Measurements from ENCODE around the gene PDE8B. TPM values are rescaled to one million over a fixed set of nuclear protein-coding genes. Genes with fewer than 3 reads are reported as not detected.
A peak's percentile ranks its signal among the peaks of the same experiment; 100 is the strongest.

PDE8B gene
- total RNA-seq, 2 experiments from 2014 or later = 0.25 TPM; not detected in 1

DNA sequence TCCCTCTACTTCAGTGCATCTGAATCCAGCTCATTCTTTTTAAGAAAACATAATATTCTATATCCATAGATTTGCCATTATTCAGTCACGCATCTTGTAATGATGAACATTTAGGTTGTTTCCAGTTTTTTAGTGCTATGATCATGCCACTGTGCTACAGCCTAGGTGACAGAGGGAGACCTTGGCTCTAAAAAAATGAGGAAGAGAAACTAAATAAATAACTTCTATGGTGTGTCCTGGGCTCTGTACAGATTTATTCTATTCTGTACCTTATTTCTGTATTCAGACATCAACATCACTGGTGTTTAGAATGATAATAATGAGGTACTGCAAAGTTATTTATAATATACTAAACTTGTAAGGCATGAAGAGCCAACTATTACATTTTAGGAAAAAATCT lies 45.9 kb downstream of the PDE8B start:
- H3K4me1 Mint-ChIP-seq = peaks cover 8% of the 10 kb centered on the region
- DNase-seq = no peak
- POLR2A ChIA-PET = no interaction called here
- H3K9me3 Mint-ChIP-seq = no peaks in the 10 kb centered on the region
- no peak overlapping the region for H3K4me3 Mint-ChIP-seq
- CTCF ChIA-PET = no interaction called here
- H3K36me3 Mint-ChIP-seq (ENCODE audit: low read depth) = no peaks in the 10 kb centered on the region
- H3K27me3 Mint-ChIP-seq = peaks cover 32% of the 10 kb centered on the region
- no peak overlapping the region for H3K27ac Mint-ChIP-seq

DNA sequence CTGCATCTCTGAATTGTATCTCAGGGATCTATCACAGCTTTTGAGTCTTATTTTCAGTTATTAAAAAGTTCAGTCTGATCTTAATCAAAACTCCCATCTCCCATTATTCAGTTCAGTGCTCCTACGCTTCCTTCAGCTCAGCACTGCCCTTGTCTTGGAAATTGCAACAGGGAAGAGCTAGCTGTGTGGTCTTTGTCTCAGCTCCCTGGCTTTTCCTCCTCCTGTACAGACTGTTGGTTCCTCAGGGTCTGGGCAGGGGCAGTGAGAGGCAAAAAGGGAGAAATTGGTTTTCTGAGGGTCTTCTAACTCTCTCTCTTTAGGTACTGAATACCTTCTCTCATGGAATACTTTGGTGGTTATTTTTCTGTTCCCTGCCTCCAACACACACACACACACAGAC lies 48.2 kb downstream of the PDE8B start:
- Mint-ChIP-seq H3K27ac (no peak overlapping the region), H3K4me1 (peaks cover 10% of the 10 kb centered on the region), H3K9me3 (no peaks in the 10 kb centered on the region), H3K36me3 (ENCODE audit: low read depth) (no peaks in the 10 kb centered on the region), H3K4me3 (no peak overlapping the region), H3K27me3 (peaks cover 13% of the 10 kb centered on the region)
- no peak for DNase-seq
- CTCF ChIA-PET = interaction anchor here (1.0 kb wide), 1 partner anchor 27 kb away, joined by 3 read pairs; no protein-coding TSS in a partner anchor
- POLR2A ChIA-PET = no interaction called here

DNA sequence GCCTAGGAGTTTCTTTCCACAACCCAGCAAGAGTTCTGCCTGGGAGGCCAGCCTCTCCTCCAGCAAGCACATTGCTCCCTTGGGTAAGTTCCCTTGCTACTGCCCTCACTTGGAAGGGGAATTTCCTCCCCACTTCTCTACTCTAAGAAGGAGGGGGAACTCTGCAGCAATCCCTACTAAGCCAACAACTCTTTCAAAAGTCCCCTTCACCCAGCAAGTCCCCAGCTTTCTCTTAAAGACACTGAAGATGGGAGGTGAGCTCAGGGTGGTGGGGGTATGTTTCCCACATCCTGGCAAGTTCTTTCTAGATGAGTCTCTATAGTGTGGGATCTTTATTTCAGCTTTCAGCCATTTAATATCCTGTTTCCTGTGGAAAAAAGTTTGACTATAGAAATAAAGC lies 49.0 kb downstream of the PDE8B start:
- peaks cover 13% of the 10 kb centered on the region for H3K27me3 Mint-ChIP-seq
- no peaks in the 10 kb centered on the region for H3K36me3 Mint-ChIP-seq (ENCODE audit: low read depth)
- peak overlapping the region; percentile 9 for H3K27ac Mint-ChIP-seq
- DNase-seq = no peak
- POLR2A ChIA-PET = no interaction called here
- peaks cover 10% of the 10 kb centered on the region for H3K4me1 Mint-ChIP-seq
- H3K4me3 Mint-ChIP-seq = no peak overlapping the region
- CTCF ChIA-PET = interaction anchor here (1.0 to 1.2 kb wide), 3 partner anchors 13 to 28 kb away, joined by 3 to 5 read pairs (median 3); no protein-coding TSS in a partner anchor
- no peaks in the 10 kb centered on the region for H3K9me3 Mint-ChIP-seq

DNA sequence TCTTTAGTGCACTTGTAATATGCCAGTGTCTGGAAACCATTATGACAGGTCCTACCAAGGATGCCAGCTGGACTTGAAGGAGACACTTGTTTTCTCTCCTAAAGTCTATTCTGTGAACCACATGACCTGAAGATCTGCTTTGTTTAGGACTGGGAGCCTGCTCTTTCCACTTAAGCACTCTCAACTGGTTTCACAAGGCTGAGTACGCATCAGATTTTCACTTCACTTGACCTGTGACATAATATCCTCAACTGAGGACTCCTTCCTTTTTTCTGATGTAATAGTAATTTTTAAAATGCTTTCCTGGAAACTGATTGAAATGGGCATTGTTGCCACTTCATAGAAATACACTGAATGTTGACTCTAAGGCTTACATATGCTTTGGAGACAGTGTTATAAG lies 52.2 kb downstream of the PDE8B start:
- DNase-seq = no peak
- H3K27ac Mint-ChIP-seq = no peak overlapping the region
- peaks cover 1% of the 10 kb centered on the region for H3K36me3 Mint-ChIP-seq (ENCODE audit: low read depth)
- H3K4me1 Mint-ChIP-seq = peaks cover 12% of the 10 kb centered on the region
- peaks cover 8% of the 10 kb centered on the region for H3K27me3 Mint-ChIP-seq
- ChIA-PET CTCF (interaction anchor here (0.7 kb wide), 1 partner anchor 1421 kb away, joined by 5 read pairs; no protein-coding TSS in a partner anchor), POLR2A (no interaction called here)
- H3K4me3 Mint-ChIP-seq = no peak overlapping the region
- H3K9me3 Mint-ChIP-seq = no peaks in the 10 kb centered on the region

DNA sequence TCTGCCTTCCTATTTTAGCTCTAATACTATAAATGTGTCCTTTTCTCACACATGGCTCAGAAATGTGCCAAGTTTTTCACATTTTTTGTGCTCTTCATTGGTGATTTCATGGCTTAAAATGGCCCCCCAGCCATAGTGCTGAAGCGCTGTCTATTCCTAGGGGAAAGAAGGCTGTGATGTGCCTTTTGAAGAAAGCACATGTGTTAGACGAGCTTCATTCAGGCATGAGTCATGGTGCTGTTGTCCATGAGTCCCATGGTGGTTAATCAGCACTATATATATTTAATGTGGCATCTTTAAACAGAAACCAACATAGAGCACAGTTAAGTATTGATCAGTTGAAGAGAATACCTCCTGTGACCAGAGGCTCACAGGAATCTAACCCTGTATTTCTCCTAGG lies 55.8 kb downstream of the PDE8B start:
- POLR2A ChIA-PET = no interaction called here
- CTCF ChIA-PET = no interaction called here
- Mint-ChIP-seq H3K36me3 (ENCODE audit: low read depth) (peaks cover 1% of the 10 kb centered on the region), H3K4me1 (peaks cover 4% of the 10 kb centered on the region), H3K27me3 (peaks cover 12% of the 10 kb centered on the region), H3K4me3 (no peak overlapping the region), H3K9me3 (peaks cover 6% of the 10 kb centered on the region), H3K27ac (no peak overlapping the region)
- no peak for DNase-seq

DNA sequence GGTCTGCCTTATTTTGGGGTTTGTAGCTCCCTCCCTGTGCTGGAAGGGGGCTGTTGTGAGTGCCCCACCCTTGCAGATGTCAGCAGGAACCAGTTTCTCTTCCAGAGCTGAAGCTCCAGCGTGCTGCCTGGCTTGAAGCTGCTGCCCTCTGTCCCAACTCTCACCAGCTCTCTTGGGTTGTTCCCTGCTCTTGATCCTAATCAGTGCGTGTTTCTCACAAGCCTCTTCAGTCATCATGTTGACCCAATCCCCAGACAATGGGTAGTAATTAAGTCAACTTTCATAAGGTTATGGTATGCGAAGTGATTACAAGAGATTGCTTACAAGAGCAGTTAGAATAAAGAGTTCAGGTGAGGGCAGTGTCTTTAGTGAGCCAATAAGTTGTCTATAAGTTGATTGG lies 57.0 kb downstream of the PDE8B start:
- Mint-ChIP-seq H3K36me3 (ENCODE audit: low read depth) (peaks cover 1% of the 10 kb centered on the region), H3K4me1 (peaks cover 4% of the 10 kb centered on the region), H3K27ac (no peak overlapping the region), H3K9me3 (peaks cover 6% of the 10 kb centered on the region), H3K27me3 (peaks cover 12% of the 10 kb centered on the region), H3K4me3 (no peak overlapping the region)
- ChIA-PET POLR2A (no interaction called here), CTCF (no interaction called here)
- DNase-seq = no peak

DNA sequence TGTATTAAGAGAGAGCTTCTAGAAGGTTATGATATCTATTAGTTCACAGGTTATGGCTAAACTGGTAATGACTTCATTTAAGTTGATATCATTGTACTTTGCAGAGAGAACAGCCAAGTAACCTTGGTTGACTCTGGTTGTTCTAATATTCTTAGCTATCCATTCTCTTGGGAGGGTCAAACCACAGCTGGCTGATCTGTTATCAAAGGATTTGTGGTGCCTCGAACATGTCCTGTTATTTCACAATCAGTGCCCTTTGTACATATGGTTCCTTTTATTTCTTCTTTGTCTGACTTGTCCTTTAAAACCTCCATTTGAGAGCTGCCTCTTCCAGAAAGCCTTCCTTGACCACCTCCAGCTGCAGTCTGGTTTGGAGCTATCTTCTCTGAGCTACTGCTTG lies 61.7 kb downstream of the PDE8B start:
- Mint-ChIP-seq H3K36me3 (ENCODE audit: low read depth) (no peaks in the 10 kb centered on the region), H3K4me3 (no peak overlapping the region), H3K27ac (no peak overlapping the region), H3K9me3 (peaks cover 6% of the 10 kb centered on the region), H3K4me1 (peaks cover 4% of the 10 kb centered on the region), H3K27me3 (peaks cover 7% of the 10 kb centered on the region)
- POLR2A ChIA-PET = no interaction called here
- no peak for DNase-seq
- CTCF ChIA-PET = interaction anchor here (0.8 kb wide), 1 partner anchor 71 kb away, joined by 3 read pairs; no protein-coding TSS in a partner anchor

DNA sequence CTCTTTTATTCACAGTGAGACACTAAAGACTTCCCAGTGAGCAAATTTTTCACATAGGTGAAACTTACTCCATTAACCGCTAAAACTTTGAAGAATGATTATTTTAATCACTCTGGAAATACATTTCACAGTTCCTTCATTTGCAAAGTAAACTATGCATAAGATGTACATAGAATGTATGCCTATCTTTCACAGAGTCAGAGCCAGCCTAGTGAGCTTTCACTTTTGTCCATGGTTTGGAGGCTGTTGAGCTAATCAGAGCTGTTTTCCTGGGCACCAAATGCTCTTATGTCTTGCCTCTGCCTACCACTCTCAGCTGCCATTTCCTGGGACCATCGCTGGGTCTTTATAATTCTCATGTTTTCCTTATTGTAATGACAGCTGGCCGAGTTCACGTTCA lies 67.3 kb downstream of the PDE8B start:
- peaks cover 11% of the 10 kb centered on the region for H3K4me1 Mint-ChIP-seq
- H3K4me3 Mint-ChIP-seq = no peak overlapping the region
- no peaks in the 10 kb centered on the region for H3K27me3 Mint-ChIP-seq
- H3K27ac Mint-ChIP-seq = peak overlapping the region; percentile 6
- DNase-seq = no peak
- H3K36me3 Mint-ChIP-seq (ENCODE audit: low read depth) = no peaks in the 10 kb centered on the region
- ChIA-PET POLR2A (no interaction called here), CTCF (interaction anchor here (0.5 kb wide), 1 partner anchor 492 kb away, joined by 4 read pairs; no protein-coding TSS in a partner anchor)
- no peaks in the 10 kb centered on the region for H3K9me3 Mint-ChIP-seq

DNA sequence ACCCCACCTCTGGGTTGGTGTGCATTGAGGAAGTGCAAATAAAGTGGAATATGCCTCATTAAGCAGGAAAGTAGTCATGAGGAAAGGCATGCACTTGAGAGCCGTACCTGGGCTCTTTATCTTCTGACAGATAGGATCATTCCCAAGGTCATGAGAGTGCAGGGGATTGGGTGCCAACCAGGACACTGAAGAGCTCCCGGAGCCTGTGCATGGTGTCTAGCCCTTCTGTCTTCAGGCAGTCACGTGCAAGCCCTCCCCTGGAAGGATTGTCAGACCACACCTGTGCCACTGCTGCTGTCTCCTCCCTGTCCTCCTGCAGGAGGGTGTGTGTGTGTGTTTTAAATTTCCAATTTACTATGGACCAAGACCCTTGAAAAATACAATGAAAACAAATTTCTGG lies 69.6 kb downstream of the PDE8B start:
- POLR2A ChIA-PET = no interaction called here
- peaks cover 11% of the 10 kb centered on the region for H3K4me1 Mint-ChIP-seq
- H3K4me3 Mint-ChIP-seq = no peak overlapping the region
- no peaks in the 10 kb centered on the region for H3K36me3 Mint-ChIP-seq (ENCODE audit: low read depth)
- no peak overlapping the region for H3K27ac Mint-ChIP-seq
- CTCF ChIA-PET = interaction anchor here (1.9 kb wide), 1 partner anchor 9 kb away, joined by 4 read pairs; no protein-coding TSS in a partner anchor
- no peaks in the 10 kb centered on the region for H3K9me3 Mint-ChIP-seq
- peaks cover 11% of the 10 kb centered on the region for H3K27me3 Mint-ChIP-seq
- no peak for DNase-seq

DNA sequence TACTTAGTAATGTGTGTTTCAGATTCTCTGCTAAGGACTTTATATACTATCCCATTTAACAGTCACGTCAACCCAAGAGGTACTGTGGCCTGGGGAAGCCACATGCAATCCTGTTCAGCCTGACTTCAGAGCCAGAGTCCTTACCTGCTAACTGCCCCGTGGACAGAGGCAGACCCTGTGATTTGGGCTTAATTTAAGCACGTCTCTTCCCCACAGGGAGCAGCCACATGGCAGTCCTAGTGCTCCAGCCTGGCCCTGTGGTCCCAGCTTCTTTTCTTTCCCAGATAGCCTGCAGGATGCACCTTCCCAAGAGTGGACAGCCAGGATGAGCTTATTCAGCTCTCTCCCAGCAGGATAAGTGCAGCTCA lies 71.5 kb downstream of the PDE8B start:
- Mint-ChIP-seq H3K27ac (no peak overlapping the region), H3K36me3 (ENCODE audit: low read depth) (no peaks in the 10 kb centered on the region), H3K4me3 (no peak overlapping the region), H3K4me1 (peaks cover 8% of the 10 kb centered on the region), H3K9me3 (no peaks in the 10 kb centered on the region), H3K27me3 (peaks cover 27% of the 10 kb centered on the region)
- ChIA-PET CTCF (no interaction called here), POLR2A (no interaction called here)
- DNase-seq = no peak

DNA sequence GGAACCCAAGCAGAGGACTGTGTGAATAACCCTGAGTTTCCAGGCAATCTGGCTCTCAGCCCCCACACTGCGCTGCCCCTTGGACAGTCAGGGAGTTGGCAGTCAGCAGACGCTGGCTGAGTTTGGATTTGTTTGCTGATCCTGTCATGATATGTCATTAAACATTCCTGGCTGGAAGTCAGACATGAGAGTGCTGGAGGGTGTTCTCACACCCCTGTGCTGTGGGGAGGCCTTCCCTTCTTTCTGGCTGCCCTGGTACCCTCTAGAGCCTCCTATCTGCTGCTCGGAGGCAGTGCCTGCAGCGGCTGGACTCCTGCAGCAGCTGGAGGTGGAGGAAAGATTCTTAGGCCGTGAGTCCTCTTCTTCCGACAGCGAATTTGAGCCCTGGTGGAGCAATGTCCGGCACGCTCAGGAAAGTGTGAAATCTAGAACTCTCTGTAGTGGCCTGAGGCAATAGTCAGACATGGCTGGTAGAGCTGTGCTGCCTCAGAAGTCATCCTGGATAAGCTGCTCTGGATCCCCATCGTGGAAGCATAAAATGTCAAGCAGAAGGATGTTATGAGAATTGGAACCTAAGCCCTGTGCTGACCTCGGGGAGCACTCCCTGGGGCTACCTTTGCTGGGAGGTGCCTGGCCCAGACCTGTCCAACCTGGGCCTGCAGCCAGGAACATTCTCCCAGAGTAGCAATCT lies 72.0 kb downstream of the PDE8B start:
- peaks cover 31% of the 10 kb centered on the region for H3K27me3 Mint-ChIP-seq
- no peak for DNase-seq
- H3K36me3 Mint-ChIP-seq (ENCODE audit: low read depth) = no peaks in the 10 kb centered on the region
- no peak overlapping the region for H3K4me3 Mint-ChIP-seq
- H3K4me1 Mint-ChIP-seq = peaks cover 4% of the 10 kb centered on the region
- H3K9me3 Mint-ChIP-seq = no peaks in the 10 kb centered on the region
- ChIA-PET CTCF (interaction anchor here (0.5 kb wide), 1 partner anchor 1406 kb away, joined by 4 read pairs; no protein-coding TSS in a partner anchor), POLR2A (no interaction called here)
- no peak overlapping the region for H3K27ac Mint-ChIP-seq

DNA sequence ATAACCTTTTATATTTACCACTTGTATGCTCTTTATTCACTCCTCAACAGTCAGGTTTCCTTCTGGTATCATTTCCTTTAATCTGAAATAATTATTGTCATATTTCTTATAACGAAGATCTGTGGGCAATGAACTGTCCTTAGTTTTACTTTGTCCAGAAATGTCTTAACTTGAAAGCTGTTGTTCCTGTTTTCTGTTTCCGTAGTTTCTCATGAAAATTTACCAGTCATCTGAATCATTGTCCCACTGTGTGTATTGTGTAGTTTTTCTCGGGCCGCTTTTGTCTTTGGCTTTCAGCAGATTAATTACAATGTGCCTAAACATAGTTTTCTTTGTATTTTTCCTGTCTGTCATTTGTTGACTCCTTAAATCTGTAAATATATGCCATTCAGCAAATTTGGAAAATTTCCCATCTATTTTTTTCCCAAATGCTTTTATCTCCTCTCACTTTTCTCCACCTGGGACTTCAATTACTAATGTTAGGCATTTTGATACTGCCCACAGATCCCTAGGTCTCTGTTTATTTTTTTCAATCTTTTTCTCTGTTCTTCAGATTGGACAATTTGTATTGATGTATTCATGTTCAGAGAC lies 74.9 kb downstream of the PDE8B start:
- H3K9me3 Mint-ChIP-seq = no peaks in the 10 kb centered on the region
- no peaks in the 10 kb centered on the region for H3K36me3 Mint-ChIP-seq (ENCODE audit: low read depth)
- no peak for DNase-seq
- ChIA-PET POLR2A (no interaction called here), CTCF (no interaction called here)
- H3K27ac Mint-ChIP-seq = no peak overlapping the region
- no peak overlapping the region for H3K4me3 Mint-ChIP-seq
- H3K4me1 Mint-ChIP-seq = no peaks in the 10 kb centered on the region
- peaks cover 32% of the 10 kb centered on the region for H3K27me3 Mint-ChIP-seq

DNA sequence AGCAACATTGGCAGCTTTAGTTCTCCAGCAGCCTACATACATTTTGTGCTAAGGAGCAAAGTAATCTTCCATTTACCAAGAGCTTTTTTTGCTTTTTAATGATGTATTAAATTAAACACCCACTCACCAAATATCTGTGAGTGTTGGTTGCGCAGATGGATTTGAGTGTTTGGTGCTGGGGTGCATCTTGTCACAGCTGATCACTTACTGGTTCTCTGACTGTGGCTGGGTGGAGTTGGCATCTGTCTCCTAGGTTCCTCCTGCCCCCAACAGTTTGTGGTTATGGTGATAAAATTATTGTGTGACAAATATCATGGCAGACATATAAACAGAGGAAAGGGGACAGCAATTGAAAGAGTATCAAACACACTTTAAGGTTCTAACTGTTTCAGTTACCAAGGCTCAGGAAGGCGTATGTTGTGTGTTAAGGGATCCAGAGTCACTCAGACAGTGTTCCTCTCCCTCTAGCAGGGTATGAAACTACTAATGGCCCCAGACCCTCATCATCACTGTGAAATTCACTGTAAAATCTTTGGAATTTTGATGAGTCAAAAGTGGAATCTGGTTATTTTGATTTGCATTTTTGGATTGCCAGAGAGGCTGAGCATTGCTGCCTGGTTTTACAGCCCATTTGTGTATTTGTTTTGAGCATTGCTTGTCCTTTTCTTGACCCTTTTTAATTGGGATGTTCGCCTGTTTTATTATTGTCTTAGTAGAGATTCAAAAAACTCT lies 81.7 kb downstream of the PDE8B start:
- ChIA-PET CTCF (no interaction called here), POLR2A (interaction anchor here (0.6 kb wide), 1 partner anchor 26 kb away, joined by 5 read pairs; no protein-coding TSS in a partner anchor)
- H3K27me3 Mint-ChIP-seq = peaks cover 23% of the 10 kb centered on the region

More for the DNA sequence above, 81.7 kb downstream of the PDE8B start:
- Mint-ChIP-seq H3K4me1 (no peaks in the 10 kb centered on the region), H3K27ac (no peak overlapping the region), H3K4me3 (no peak overlapping the region), H3K36me3 (ENCODE audit: low read depth) (no peaks in the 10 kb centered on the region), H3K9me3 (no peaks in the 10 kb centered on the region)
- no peak for DNase-seq

Data from activated CD4-positive, alpha-beta T cell treated with anti-CD3 and anti-CD28 coated beads, Interleukin-2, amount 10 ng/mL, durations not matched to agents 7 days and 5 days (primary cell).